Common myeloid progenitor, CD34-positive (primary cell): ENCODE data around the gene TMEM132A.

ENCODE experiments used
- CTCF ChIA-PET: fragments of 350-600 bp; sonication (Branson Sonifier 250); formaldehyde crosslinking; loops from one replicate; lab custom pipeline; 2021; ENCODE audit warnings: antibody characterized with exemption; lab: Charles Lee
- POLR2A ChIA-PET: fragments of 350-600 bp; sonication (Branson Sonifier 250); formaldehyde crosslinking; loops from one replicate; lab custom pipeline; 2021; ENCODE audit warnings: antibody characterized with exemption; lab: Charles Lee
- DNase-seq, 3 donors: peaks; one replicate each; pipeline versions ENCODE4 v3.0.0 to v3.0.0-alpha.2; 2013
- H3K27ac ChIP-seq, 2 experiments: 1 replicate in 1 of 2; 2 replicates in 1 of 2; pipeline ENCODE4 v1.7.0; 2013; ENCODE audit warnings: inconsistent platforms in 2 of 2, low read length in 2 of 2, mild to moderate bottlenecking in 2 of 2, low read depth in 1 of 2, moderate library complexity in 1 of 2; ENCODE audit not compliant: severe bottlenecking in 2 of 2, insufficient read depth in 1 of 2, poor library complexity in 1 of 2
- H3K27me3 ChIP-seq, 5 experiments: replicated peaks in 2 of 5; 1 replicate in 3 of 5; 2 replicates in 2 of 5; pipeline versions ENCODE4 v1.6.1 to v1.7.0; 2013; ENCODE audit warnings: low read length in 4 of 5, mild to moderate bottlenecking in 2 of 5, moderate library complexity in 2 of 5, inconsistent platforms in 1 of 5; ENCODE audit not compliant: insufficient read depth in 5 of 5, control insufficient read depth in 4 of 5
- H3K36me3 ChIP-seq, 4 experiments: 1 replicate in 2 of 4; 2 replicates in 2 of 4; pipeline versions ENCODE4 v1.6.1 to v1.7.0; 2013; ENCODE audit warnings: low read length in 3 of 4, control low read depth in 1 of 4, mild to moderate bottlenecking in 1 of 4; ENCODE audit not compliant: control insufficient read depth in 4 of 4, insufficient read depth in 4 of 4
- H3K4me1 ChIP-seq, 4 experiments: 1 replicate in 3 of 4; 2 replicates in 1 of 4; pipeline versions ENCODE4 v1.6.1 to v1.7.1; 2013; ENCODE audit warnings: low read length in 3 of 4, mild to moderate bottlenecking in 3 of 4, control low read depth in 1 of 4, inconsistent platforms in 1 of 4, moderate library complexity in 1 of 4; ENCODE audit not compliant: control insufficient read depth in 4 of 4, insufficient read depth in 4 of 4; ENCODE audit errors: control extremely low read depth in 1 of 4
- H3K4me3 ChIP-seq, 7 experiments: 1 replicate in 4 of 7; 2 replicates in 3 of 7; pipeline versions ENCODE4 v1.5.1 to v1.7.0; 2013; ENCODE audit warnings: mild to moderate bottlenecking in 7 of 7, low read length in 6 of 7, moderate library complexity in 6 of 7, inconsistent platforms in 2 of 7, low read depth in 2 of 7, control low read depth in 1 of 7; ENCODE audit not compliant: insufficient read depth in 4 of 7, control insufficient read depth in 1 of 7; ENCODE audit errors: extremely low read depth in 1 of 7
- H3K9me3 ChIP-seq, 5 experiments: 1 replicate in 4 of 5; 2 replicates in 1 of 5; pipeline versions ENCODE4 v1.6.1 to v1.7.1; 2013; ENCODE audit warnings: low read length in 4 of 5, mild to moderate bottlenecking in 2 of 5, inconsistent platforms in 1 of 5, low read depth in 1 of 5, moderate library complexity in 1 of 5; ENCODE audit not compliant: control insufficient read depth in 4 of 5, insufficient read depth in 2 of 5; ENCODE audit errors: control extremely low read depth in 1 of 5
- WGBS: methylation state at CpG from one replicate; pipeline ENCODE4 v1.1.5; 2013; ENCODE audit not compliant: insufficient coverage; 5-methylcytosine and 5-hydroxymethylcytosine counted together

The TMEM132A gene

GRCh38 chr11:60978546-60979380 is 54.5 kb downstream of the TMEM132A start:
- ChIA-PET CTCF (interaction anchor here (0.8 to 1.2 kb wide), 3 partner anchors 9 to 151 kb away, joined by 3 to 4 read pairs (median 4); no protein-coding TSS in a partner anchor), POLR2A (no interaction called here)
- Histone ChIP-seq H3K4me1 (peaks cover 0 to 9% (median 0%) of the 10 kb centered on the region in 4 experiments), H3K9me3 (no peaks in the 10 kb centered on the region), H3K27me3 (no peaks in the 10 kb centered on the region), H3K27ac (no peak overlapping the region), H3K4me3 (no peak overlapping the region), H3K36me3 (no peaks in the 10 kb centered on the region)
- WGBS = 84% methylated on average over 4 of the region's 10 CpGs
- DNase-seq = no peak

- no peak for DNase-seq
- H3K9me3 ChIP-seq = no peaks in the 10 kb centered on the region
- H3K4me1 ChIP-seq = peaks cover 0 to 9% (median 0%) of the 10 kb centered on the region in 4 experiments
- H3K27ac ChIP-seq = no peak overlapping the region
- 96% methylated on average over 8 of the region's 12 CpGs for WGBS
- H3K4me3 ChIP-seq = no peak overlapping the region
- no peaks in the 10 kb centered on the region for H3K36me3 ChIP-seq
- no peaks in the 10 kb centered on the region for H3K27me3 ChIP-seq
- CTCF ChIA-PET = interaction anchor here (1.9 kb wide), 1 partner anchor 12 kb away, joined by 6 read pairs; no protein-coding TSS in a partner anchor
- POLR2A ChIA-PET = no interaction called here
Measured at GRCh38 chr11:60981515-60981914, 57.3 kb downstream of the TMEM132A start.

- H3K4me1 ChIP-seq = peaks cover 0 to 9% (median 0%) of the 10 kb centered on the region in 4 experiments
- no peaks in the 10 kb centered on the region for H3K9me3 ChIP-seq
- POLR2A ChIA-PET = no interaction called here
- CTCF ChIA-PET = interaction anchor here (1.9 kb wide), 1 partner anchor 13 kb away, joined by 6 read pairs; no protein-coding TSS in a partner anchor
- WGBS = 93% methylated on average over 7 of the region's 8 CpGs
- H3K27ac ChIP-seq = no peak overlapping the region
- DNase-seq = no peak
- H3K36me3 ChIP-seq = no peaks in the 10 kb centered on the region
- H3K27me3 ChIP-seq = no peaks in the 10 kb centered on the region
- H3K4me3 ChIP-seq = no peak overlapping the region
Measured at GRCh38 chr11:60982184-60982583, 57.9 kb downstream of the TMEM132A start.

GRCh38 chr11:60984149-60984548 is 59.9 kb downstream of the TMEM132A start:
- Histone ChIP-seq H3K27ac (no peak overlapping the region), H3K27me3 (no peaks in the 10 kb centered on the region), H3K9me3 (no peaks in the 10 kb centered on the region), H3K4me3 (no peak overlapping the region), H3K4me1 (no peaks in the 10 kb centered on the region), H3K36me3 (no peaks in the 10 kb centered on the region)
- CTCF ChIA-PET = no interaction called here
- POLR2A ChIA-PET = no interaction called here
- DNase-seq = no peak
- WGBS = 100% methylated on average over 2 of the region's 6 CpGs

GRCh38 chr11:60984636-60985035 is 60.4 kb downstream of the TMEM132A start:
- Histone ChIP-seq H3K27ac (no peak overlapping the region), H3K4me3 (no peak overlapping the region), H3K9me3 (no peaks in the 10 kb centered on the region), H3K4me1 (no peaks in the 10 kb centered on the region), H3K36me3 (no peaks in the 10 kb centered on the region), H3K27me3 (no peaks in the 10 kb centered on the region)
- ChIA-PET CTCF (no interaction called here), POLR2A (no interaction called here)
- no peak for DNase-seq
- WGBS = 92% methylated on average over 4 of the region's 4 CpGs

- H3K27ac ChIP-seq = no peak overlapping the region
- no peak for DNase-seq
- no peak overlapping the region for H3K4me3 ChIP-seq
- no peaks in the 10 kb centered on the region for H3K9me3 ChIP-seq
- CTCF ChIA-PET = interaction anchor here (2.8 kb wide), 1 partner anchor 16 kb away, joined by 12 read pairs; no protein-coding TSS in a partner anchor
- WGBS = 91% methylated on average over 1 of the region's 2 CpGs
- no peaks in the 10 kb centered on the region for H3K36me3 ChIP-seq
- no peaks in the 10 kb centered on the region for H3K4me1 ChIP-seq
- no peaks in the 10 kb centered on the region for H3K27me3 ChIP-seq
- POLR2A ChIA-PET = no interaction called here
Measured at GRCh38 chr11:60985501-60985900, 61.2 kb downstream of the TMEM132A start.
